NCI-H1436 (cell line): ENCODE measurements around the gene FARSB.

Experiments used
- DNase-seq: peaks from one replicate; lab custom pipeline; 2025; lab: John Stamatoyannopoulos, UW

Gene FARSB

GRCh38 chr2:222548992-222549391, 106.9 kb downstream of the FARSB start:
- DNase-seq: no peak

GRCh38 chr2:222547083-222547482, 108.8 kb downstream of the FARSB start:
- no peak for DNase-seq

GRCh38 chr2:222545823-222546795, 109.8 kb downstream of the FARSB start:
- DNase-seq: no peak

GRCh38 chr2:222544661-222545060, 111.2 kb downstream of the FARSB start:
- no peak for DNase-seq

GRCh38 chr2:222538535-222538934, 117.4 kb downstream of the FARSB start:
- DNase-seq: no peak

- DNase-seq: no peak
Measured at GRCh38 chr2:222535477-222535876, 120.4 kb downstream of the FARSB start.

GRCh38 chr2:222532315-222532714, 123.6 kb downstream of the FARSB start:
- DNase-seq: no peak

GRCh38 chr2:222526480-222527277, 129.2 kb downstream of the FARSB start:
- DNase-seq: no peak

- DNase-seq: no peak
Measured at GRCh38 chr2:222525811-222526210, 130.1 kb downstream of the FARSB start.

GRCh38 chr2:222523783-222524544, 131.9 kb downstream of the FARSB start:
- DNase-seq: no peak

- no peak for DNase-seq
Measured at GRCh38 chr2:222522082-222522481, 133.8 kb downstream of the FARSB start.

GRCh38 chr2:222521099-222521498, 134.8 kb downstream of the FARSB start:
- DNase-seq: no peak
